OCI-LY1 (cell line): ENCODE data around the gene IHH.

Experiments
- H2AFZ ChIP-seq: fragments of 200-600 bp; sonication (generic), shearing (Covaris generic); 2 replicates; pipeline ENCODE4 v1.6.0; 2014; ENCODE audit warnings: antibody characterized with exemption, mild to moderate bottlenecking, low read length
- H3F3A ChIP-seq: fragments of 200-600 bp; sonication (generic), shearing (Covaris generic); 2 replicates; pipeline ENCODE4 v1.6.0; 2014; ENCODE audit warnings: mild to moderate bottlenecking, antibody characterized with exemption, low read length, moderate library complexity; ENCODE audit not compliant: insufficient read depth
- H3K27ac ChIP-seq: fragments of 200-600 bp; sonication (generic); 2 replicates; pipeline ENCODE4 v1.5.1; 2014; ENCODE audit warnings: low read length, mixed run types, mild to moderate bottlenecking, low read depth; ENCODE audit not compliant: poor library complexity, severe bottlenecking
- H3K27me3 ChIP-seq: fragments of 200-600 bp; sonication (generic); 2 replicates; pipeline ENCODE4 v1.6.0; 2014; ENCODE audit warnings: antibody characterized with exemption, mild to moderate bottlenecking, low read length, moderate library complexity; ENCODE audit not compliant: insufficient read depth
- H3K36me3 ChIP-seq: fragments of 200-600 bp; sonication (generic); 2 replicates; pipeline ENCODE4 v1.6.1; 2014; ENCODE audit warnings: mild to moderate bottlenecking, antibody characterized with exemption, low read length, moderate library complexity, mixed read lengths; ENCODE audit not compliant: insufficient read depth
- H3K4me1 ChIP-seq: fragments of 200-600 bp; sonication (generic); 2 replicates; pipeline ENCODE4 v1.5.1; 2014; ENCODE audit warnings: mild to moderate bottlenecking, low read length, moderate library complexity; ENCODE audit not compliant: insufficient read depth, severe bottlenecking
- H3K4me2 ChIP-seq: fragments of 200-600 bp; sonication (generic), shearing (Covaris generic); 2 replicates; pipeline ENCODE4 v1.6.1; 2014; ENCODE audit warnings: low read length
- H3K4me3 ChIP-seq: fragments of 200-600 bp; sonication (generic); 2 replicates; pipeline ENCODE4 v1.5.1; 2014; ENCODE audit warnings: low read length, low read depth, mild to moderate bottlenecking, mixed read lengths; ENCODE audit not compliant: poor library complexity, severe bottlenecking
- H3K79me2 ChIP-seq: fragments of 200-600 bp; shearing (Covaris generic); 2 replicates; pipeline ENCODE4 v1.6.1; 2016; ENCODE audit warnings: mixed run types, low read length, mixed read lengths; ENCODE audit not compliant: insufficient read depth
- H3K9ac ChIP-seq: fragments of 200-600 bp; sonication (generic), shearing (Covaris generic); 2 replicates; pipeline ENCODE4 v1.6.1; 2014; ENCODE audit warnings: mild to moderate bottlenecking, low read length, mixed read lengths
- H3K9me2 ChIP-seq: fragments of 200-600 bp; sonication (generic), shearing (Covaris generic); 2 replicates; pipeline ENCODE4 v1.6.1; 2014; ENCODE audit warnings: low read depth, mild to moderate bottlenecking, low read length, mixed read lengths
- H3K9me3 ChIP-seq: fragments of 200-600 bp; shearing (Covaris generic); 2 replicates; pipeline ENCODE4 v1.6.1; 2014; ENCODE audit warnings: low read length, mixed read lengths
- H4K20me1 ChIP-seq: fragments of 200-600 bp; sonication (generic), shearing (Covaris generic); 2 replicates; pipeline ENCODE4 v1.6.0; 2016; ENCODE audit warnings: mild to moderate bottlenecking, low read length; ENCODE audit not compliant: insufficient read depth
- CTCF ChIP-seq: fragments of 200-600 bp; sonication (generic), shearing (Covaris generic); IDR thresholded peaks from 2 replicates; pipeline ENCODE4 v1.5.1; 2017; ENCODE audit warnings: mild to moderate bottlenecking, antibody characterized with exemption, low read length, moderate library complexity, mixed read lengths
- EZH2 ChIP-seq: fragments of 200-600 bp; sonication (generic), shearing (Covaris generic); IDR thresholded peaks from 2 replicates; pipeline ENCODE4 v1.8.0; 2017; ENCODE audit warnings: borderline replicate concordance, mixed run types, mild to moderate bottlenecking, antibody characterized with exemption, low read length, moderate library complexity, mixed read lengths

IHH gene

GRCh38 chr2:219078951-219079350 is 18.2 kb upstream of the IHH start:
- H3K79me2 ChIP-seq = no peaks in the 10 kb centered on the region

DNA sequence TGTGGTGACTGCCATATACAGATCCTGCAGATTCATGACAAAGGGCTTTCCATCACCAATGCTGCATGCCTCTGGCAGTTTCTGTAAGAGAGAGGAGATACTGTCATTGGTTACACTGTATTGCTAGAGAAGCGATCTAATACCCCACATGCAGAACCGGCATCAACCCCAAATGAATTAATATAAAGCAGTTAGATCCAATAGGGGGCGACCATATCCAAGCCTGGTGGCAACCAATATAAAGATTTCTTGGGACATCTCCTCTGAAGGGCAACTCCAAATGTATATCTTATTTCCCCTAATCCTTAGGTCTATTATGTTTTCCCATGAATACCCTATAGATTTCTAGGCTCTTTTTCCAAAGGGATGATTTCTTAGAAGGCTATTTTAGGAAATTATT is 17.4 kb upstream of the IHH start:
- no peak for TF ChIP-seq EZH2
- no peak; the same call in 1 of the 2 replicates for TF ChIP-seq CTCF
- Histone ChIP-seq H3K36me3 (peaks cover 8% of the 10 kb centered on the region; the same call in 1 of the 2 replicates), H3K4me1 (no peaks in the 10 kb centered on the region), H3K4me3 (no peak overlapping the region), H3K9me3 (no peaks in the 10 kb centered on the region), H3K9me2 (no peaks in the 10 kb centered on the region), H4K20me1 (no peaks in the 10 kb centered on the region), H3K27ac (no peak overlapping the region), H3K9ac (no peak overlapping the region), H3K79me2 (no peaks in the 10 kb centered on the region), H3K27me3 (no peaks in the 10 kb centered on the region), H3K4me2 (no peak overlapping the region), H2AFZ (no peak overlapping the region), H3F3A (no peaks in the 10 kb centered on the region)

More at GRCh38 chr2:219078951-219079350, 18.2 kb upstream of the IHH start:
- Histone ChIP-seq H2AFZ (no peak overlapping the region), H3K4me1 (no peaks in the 10 kb centered on the region), H3K4me2 (no peak overlapping the region), H3F3A (no peaks in the 10 kb centered on the region), H4K20me1 (no peaks in the 10 kb centered on the region), H3K9ac (no peak overlapping the region), H3K27me3 (no peaks in the 10 kb centered on the region), H3K36me3 (peaks cover 8% of the 10 kb centered on the region; the same call in 1 of the 2 replicates), H3K27ac (no peak overlapping the region), H3K9me3 (no peaks in the 10 kb centered on the region), H3K4me3 (no peak overlapping the region), H3K9me2 (no peaks in the 10 kb centered on the region)
- no peak for TF ChIP-seq CTCF
- TF ChIP-seq EZH2 = no peak

DNA sequence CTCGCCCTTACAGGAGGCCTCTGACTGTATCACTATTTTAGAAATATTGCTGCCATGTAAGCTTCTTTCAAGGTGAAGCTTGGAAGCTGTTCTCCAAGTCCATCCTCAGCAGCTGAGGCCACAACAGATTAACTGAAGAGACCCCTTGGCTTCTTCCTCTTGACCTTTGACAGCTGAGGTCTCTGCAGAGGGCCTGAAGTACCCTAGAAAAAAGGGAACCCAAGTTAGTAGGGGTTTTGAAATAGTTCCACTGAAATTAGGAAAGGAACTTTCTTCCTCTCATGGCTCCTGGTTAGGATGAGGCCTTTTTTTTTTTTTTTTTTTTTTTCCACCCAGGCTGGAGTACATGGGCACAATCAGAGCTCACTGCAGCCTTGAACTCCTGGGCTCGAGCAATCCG is 15.5 kb upstream of the IHH start:
- Histone ChIP-seq H4K20me1 (no peaks in the 10 kb centered on the region), H3K4me2 (no peak overlapping the region), H3K27me3 (no peaks in the 10 kb centered on the region), H3K9me2 (no peaks in the 10 kb centered on the region), H3F3A (no peaks in the 10 kb centered on the region), H3K4me1 (no peaks in the 10 kb centered on the region), H3K9me3 (no peaks in the 10 kb centered on the region), H3K4me3 (no peak overlapping the region), H3K9ac (no peak overlapping the region), H3K79me2 (no peaks in the 10 kb centered on the region), H2AFZ (no peak overlapping the region), H3K27ac (no peak overlapping the region), H3K36me3 (peaks cover 8% of the 10 kb centered on the region; the same call in 1 of the 2 replicates)
- TF ChIP-seq EZH2 = no peak
- no peak for TF ChIP-seq CTCF
